Activated T-helper 1 cell treated with anti-CD3 and anti-CD28 coated beads, Interleukin-12 subunit alpha, Interleukin-12 subunit beta, Interleukin-2, Interleukin-4 antibody, amounts not matched to agents 30 ng/mL and 10 ng/mL and 1 ng/mL, durations not matched to agents 14 hours and 24 hours and 36 hours (primary cell): ENCODE data around the gene GRAP. TPM values are rescaled to one million over a fixed set of nuclear protein-coding genes. Genes with fewer than 3 reads are reported as not detected.
A peak's percentile ranks its signal among the peaks of the same experiment; 100 is the strongest.
"Not testable (repeated sequence)": the region's sequence is repeated elsewhere in the genome, so short reads cannot be mapped to it uniquely, and the experiment has no call there.

Source experiments
- DNase-seq: peaks from one replicate; pipeline ENCODE4 v3.0.0; 2021; ENCODE audit warnings: low spot score
- H3K27ac Mint-ChIP-seq: one replicate; pipeline ENCODE4 v1.8.0; 2021; ENCODE audit warnings: mild to moderate bottlenecking, mixed read lengths
- H3K27me3 Mint-ChIP-seq: one replicate; pipeline ENCODE4 v1.8.0; 2022; ENCODE audit warnings: mild to moderate bottlenecking, moderate library complexity, mixed read lengths; ENCODE audit not compliant: insufficient read depth
- H3K36me3 Mint-ChIP-seq: one replicate; pipeline ENCODE4 v1.8.0; 2021; ENCODE audit warnings: low read depth, mixed read lengths
- H3K4me1 Mint-ChIP-seq: one replicate; pipeline ENCODE4 v1.8.0; 2021; ENCODE audit warnings: low read depth, mixed read lengths
- H3K4me3 Mint-ChIP-seq: one replicate; pipeline ENCODE4 v1.8.0; 2021; ENCODE audit warnings: mild to moderate bottlenecking, moderate library complexity, mixed read lengths
- H3K9me3 Mint-ChIP-seq: one replicate; pipeline ENCODE4 v1.8.0; 2021; ENCODE audit warnings: mixed read lengths
- intact Hi-C: fragments of 100-400 bp; cut with micrococcal nuclease; formaldehyde crosslinking; loops from one replicate; pipeline ENCODE4 v1.15.1; 2024
- total RNA-seq: library from RNA; stranded (reverse); gene quantifications from 2 replicates; pipeline ENCODE4 v1.2.3, GENCODE V29; 2022

GRAP gene
- total RNA-seq, 1 donor from 2014 or later = 10.2 TPM

GRCh38 chr17:19062718-19063325 is 16.1 kb upstream of the GRAP start:
- H3K4me3 Mint-ChIP-seq = not testable (repeated sequence)

GRCh38 chr17:19062009-19062717 is 15.4 kb upstream of the GRAP start:
- H3K9me3 Mint-ChIP-seq, H3K4me3 Mint-ChIP-seq, H3K4me1 Mint-ChIP-seq, intact Hi-C loops, H3K27me3 Mint-ChIP-seq, H3K36me3 Mint-ChIP-seq, H3K27ac Mint-ChIP-seq: not testable (repeated sequence)
- peak; percentile 86 for DNase-seq

More at GRCh38 chr17:19062718-19063325, 16.1 kb upstream of the GRAP start:
- intact Hi-C loops, H3K4me1 Mint-ChIP-seq, H3K9me3 Mint-ChIP-seq, DNase-seq, H3K27me3 Mint-ChIP-seq, H3K36me3 Mint-ChIP-seq, H3K27ac Mint-ChIP-seq: not testable (repeated sequence)

GRCh38 chr17:19055447-19055846 is 8.7 kb upstream of the GRAP start:
- H3K4me1 Mint-ChIP-seq, H3K36me3 Mint-ChIP-seq, H3K27ac Mint-ChIP-seq, H3K9me3 Mint-ChIP-seq, H3K27me3 Mint-ChIP-seq, DNase-seq, H3K4me3 Mint-ChIP-seq, intact Hi-C loops: not testable (repeated sequence)

GRCh38 chr17:19048826-19049225 is 2.1 kb upstream of the GRAP start:
- DNase-seq, H3K4me1 Mint-ChIP-seq, intact Hi-C loops, H3K4me3 Mint-ChIP-seq, H3K27ac Mint-ChIP-seq, H3K36me3 Mint-ChIP-seq, H3K27me3 Mint-ChIP-seq, H3K9me3 Mint-ChIP-seq: not testable (repeated sequence)

GRCh38 chr17:19047510-19047909 is 753 bp upstream of the GRAP start:
- H3K4me3 Mint-ChIP-seq, H3K27ac Mint-ChIP-seq, H3K9me3 Mint-ChIP-seq, H3K4me1 Mint-ChIP-seq, DNase-seq, intact Hi-C loops, H3K27me3 Mint-ChIP-seq, H3K36me3 Mint-ChIP-seq: not testable (repeated sequence)

GRCh38 chr17:19044643-19045042 is 2.1 kb downstream of the GRAP start:
- H3K4me1 Mint-ChIP-seq, H3K27ac Mint-ChIP-seq, H3K36me3 Mint-ChIP-seq: not testable (repeated sequence)

GRCh38 chr17:19043032-19043431 is 3.7 kb downstream of the GRAP start:
- H3K4me3 Mint-ChIP-seq, DNase-seq, intact Hi-C loops, H3K4me1 Mint-ChIP-seq, H3K27me3 Mint-ChIP-seq, H3K36me3 Mint-ChIP-seq, H3K27ac Mint-ChIP-seq, H3K9me3 Mint-ChIP-seq: not testable (repeated sequence)

More at GRCh38 chr17:19044643-19045042, 2.1 kb downstream of the GRAP start:
- H3K9me3 Mint-ChIP-seq, DNase-seq, intact Hi-C loops, H3K27me3 Mint-ChIP-seq, H3K4me3 Mint-ChIP-seq: not testable (repeated sequence)

- H3K27ac Mint-ChIP-seq, H3K9me3 Mint-ChIP-seq, DNase-seq, H3K4me3 Mint-ChIP-seq, H3K27me3 Mint-ChIP-seq, H3K36me3 Mint-ChIP-seq, intact Hi-C loops, H3K4me1 Mint-ChIP-seq: not testable (repeated sequence)
Measured at GRCh38 chr17:19042369-19042768, 4.4 kb downstream of the GRAP start.

GRCh38 chr17:19041871-19042270 is 4.9 kb downstream of the GRAP start:
- H3K27me3 Mint-ChIP-seq, H3K36me3 Mint-ChIP-seq, H3K27ac Mint-ChIP-seq, H3K4me1 Mint-ChIP-seq, H3K4me3 Mint-ChIP-seq, H3K9me3 Mint-ChIP-seq, DNase-seq, intact Hi-C loops: not testable (repeated sequence)

- H3K4me3 Mint-ChIP-seq, H3K36me3 Mint-ChIP-seq, H3K27ac Mint-ChIP-seq, DNase-seq, H3K27me3 Mint-ChIP-seq, H3K9me3 Mint-ChIP-seq, intact Hi-C loops, H3K4me1 Mint-ChIP-seq: not testable (repeated sequence)
Measured at GRCh38 chr17:19040350-19040749, 6.4 kb downstream of the GRAP start.

GRCh38 chr17:19038730-19039129 is 8.0 kb downstream of the GRAP start:
- H3K27me3 Mint-ChIP-seq, H3K4me3 Mint-ChIP-seq, intact Hi-C loops, H3K36me3 Mint-ChIP-seq, H3K27ac Mint-ChIP-seq, H3K9me3 Mint-ChIP-seq, DNase-seq, H3K4me1 Mint-ChIP-seq: not testable (repeated sequence)

GRCh38 chr17:19038007-19038406 is 8.8 kb downstream of the GRAP start:
- H3K4me3 Mint-ChIP-seq, intact Hi-C loops: not testable (repeated sequence)

GRCh38 chr17:19037547-19037946 is 9.2 kb downstream of the GRAP start:
- H3K27me3 Mint-ChIP-seq, H3K9me3 Mint-ChIP-seq, H3K4me3 Mint-ChIP-seq, H3K4me1 Mint-ChIP-seq, intact Hi-C loops, DNase-seq, H3K36me3 Mint-ChIP-seq, H3K27ac Mint-ChIP-seq: not testable (repeated sequence)

More at GRCh38 chr17:19038007-19038406, 8.8 kb downstream of the GRAP start:
- not testable (repeated sequence) for H3K4me1 Mint-ChIP-seq, H3K36me3 Mint-ChIP-seq, H3K27me3 Mint-ChIP-seq, DNase-seq, H3K9me3 Mint-ChIP-seq, H3K27ac Mint-ChIP-seq

GRCh38 chr17:19036186-19036585 is 10.6 kb downstream of the GRAP start:
- intact Hi-C loops, H3K27ac Mint-ChIP-seq, H3K27me3 Mint-ChIP-seq, H3K4me3 Mint-ChIP-seq, DNase-seq, H3K36me3 Mint-ChIP-seq, H3K9me3 Mint-ChIP-seq, H3K4me1 Mint-ChIP-seq: not testable (repeated sequence)
